Measurements from ENCODE around the gene STPG1.
"Not testable (repeated sequence)": the region's sequence is repeated elsewhere in the genome, so short reads cannot be mapped to it uniquely, and the experiment has no call there.

Gene STPG1, protein sequence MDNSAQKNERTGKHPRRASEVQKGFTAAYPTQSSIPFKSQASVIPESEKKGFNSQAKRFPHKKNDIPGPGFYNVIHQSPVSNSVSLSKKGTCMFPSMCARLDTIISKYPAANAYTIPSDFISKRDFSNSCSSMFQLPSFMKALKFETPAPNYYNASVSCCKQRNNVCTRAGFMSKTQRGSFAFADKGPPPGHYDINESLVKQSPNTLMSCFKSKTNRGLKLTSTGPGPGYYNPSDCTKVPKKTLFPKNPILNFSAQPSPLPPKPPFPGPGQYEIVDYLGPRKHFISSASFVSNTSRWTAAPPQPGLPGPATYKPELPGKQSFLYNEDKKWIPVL

DNA sequence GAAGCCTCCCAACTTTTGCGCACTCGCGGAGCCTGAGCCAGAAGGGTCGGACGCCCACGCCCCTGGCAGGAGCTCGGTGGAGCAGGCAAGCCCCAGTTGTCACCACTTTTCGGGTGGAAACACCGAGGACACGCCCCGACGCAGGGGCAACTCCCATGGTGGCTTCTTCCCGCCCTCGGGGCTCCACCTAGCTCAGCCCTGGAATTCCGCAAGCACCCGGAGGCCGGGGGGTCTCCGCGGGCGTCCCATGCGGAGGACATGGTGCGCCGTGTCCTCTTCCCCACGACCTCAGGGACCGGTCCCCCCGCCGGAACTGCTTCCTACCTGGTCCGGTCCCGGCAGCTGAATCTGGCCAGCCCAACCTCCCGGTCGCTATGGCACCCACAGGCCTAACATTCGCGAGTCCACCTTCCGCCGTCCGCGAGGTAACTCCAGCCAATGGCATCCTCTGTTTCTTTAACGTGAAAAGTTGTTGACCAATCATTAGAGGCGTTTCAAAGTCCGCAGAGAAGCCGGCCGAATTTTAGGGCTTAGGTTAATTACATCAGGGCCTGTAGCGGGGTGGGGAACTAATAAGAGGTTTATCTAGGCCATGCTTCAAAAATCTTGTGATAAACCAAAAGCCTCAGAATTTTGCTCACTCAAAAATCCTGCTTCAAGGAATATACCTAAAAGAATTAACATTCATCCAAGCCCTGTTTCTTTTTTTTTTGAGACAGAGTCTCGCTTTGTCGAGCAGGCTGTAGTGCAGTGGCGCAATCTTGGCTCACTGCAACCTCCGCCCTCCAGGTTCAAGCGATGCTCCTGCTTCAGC lies at the start of gene STPG1:
STPG1 (minus strand) TSS at position 433 of the 814 bp plus-strand sequence. CDS start 12,394 bp downstream, outside the sequence.
- peak; percentile 91 for DNase-seq (ENCODE audit: low spot score)

DNA sequence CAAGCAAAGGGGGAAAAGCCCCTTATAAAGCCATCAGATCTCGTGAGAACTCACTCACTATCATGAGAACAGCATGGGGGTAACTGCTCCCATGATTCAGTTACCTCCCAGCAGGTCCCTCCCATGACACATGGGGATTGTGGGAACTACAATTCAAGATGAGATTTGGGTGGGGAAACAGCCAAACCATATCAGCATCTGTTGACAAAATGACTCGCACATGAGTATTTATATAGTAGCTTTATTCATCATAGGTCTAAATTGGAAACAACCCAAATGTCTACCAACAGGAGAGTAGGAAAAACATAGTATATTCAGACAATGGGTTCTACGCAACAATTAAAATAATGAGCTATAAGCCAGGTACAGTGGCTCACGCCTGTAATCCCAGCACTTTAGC lies 48.5 kb upstream of the STPG1 start:
- DNase-seq (ENCODE audit: low spot score), result not testable (repeated sequence)

DNA sequence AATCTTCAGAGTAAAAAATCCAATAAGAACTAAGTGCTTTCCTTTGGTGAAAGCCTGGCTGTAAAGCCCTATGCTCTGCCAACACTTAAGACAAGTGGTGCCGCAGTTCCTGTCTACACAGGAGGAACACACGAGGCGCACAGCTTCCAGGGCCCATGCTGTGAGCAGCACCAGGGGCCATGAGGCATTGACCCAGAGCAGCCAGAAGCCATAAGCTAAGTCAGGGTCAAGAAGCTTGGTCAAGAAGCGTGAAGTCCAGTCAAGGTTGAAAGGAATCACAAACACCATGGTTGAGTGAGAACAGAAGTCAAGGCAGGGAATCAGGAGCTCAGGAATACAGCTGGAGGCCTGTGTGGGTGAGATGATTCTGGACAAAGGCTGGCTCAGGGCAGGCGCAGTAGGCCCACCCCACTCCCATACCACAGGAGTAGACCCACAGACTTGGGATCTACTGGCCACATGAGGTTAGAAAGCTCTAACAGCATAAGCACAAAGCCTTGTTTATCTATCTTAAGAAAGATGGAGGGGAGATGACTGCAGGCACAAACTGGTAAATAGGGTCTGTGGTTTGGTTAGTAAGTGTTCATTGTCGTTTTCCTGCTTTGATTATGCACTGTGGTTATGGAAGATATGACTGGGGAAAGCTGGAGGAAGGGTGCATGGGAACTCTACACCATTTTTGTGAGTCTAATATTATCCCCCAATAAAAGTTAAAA lies 46.1 kb upstream of the STPG1 start:
- DNase-seq (ENCODE audit: low spot score), result no peak

DNA sequence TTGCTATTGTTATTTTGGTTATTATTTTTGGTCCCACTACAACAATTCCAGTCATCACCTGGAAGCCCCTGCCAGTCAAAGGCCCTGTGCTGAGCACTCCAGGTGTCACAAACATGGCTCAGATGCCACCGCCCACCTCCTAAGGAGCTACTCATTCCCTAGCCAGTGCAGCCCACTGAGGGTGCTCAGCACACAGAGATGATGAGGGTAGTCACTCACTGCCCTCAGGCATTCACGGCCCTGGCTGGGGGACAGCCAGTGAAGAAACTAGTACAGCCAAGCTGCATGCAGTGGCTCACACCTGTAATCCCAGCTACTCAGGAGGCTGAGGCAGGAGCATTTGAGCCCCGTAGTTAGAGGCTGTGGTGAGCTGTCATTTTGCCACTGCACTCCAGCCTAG lies 44.3 kb upstream of the STPG1 start:
- no peak for DNase-seq (ENCODE audit: low spot score)

DNA sequence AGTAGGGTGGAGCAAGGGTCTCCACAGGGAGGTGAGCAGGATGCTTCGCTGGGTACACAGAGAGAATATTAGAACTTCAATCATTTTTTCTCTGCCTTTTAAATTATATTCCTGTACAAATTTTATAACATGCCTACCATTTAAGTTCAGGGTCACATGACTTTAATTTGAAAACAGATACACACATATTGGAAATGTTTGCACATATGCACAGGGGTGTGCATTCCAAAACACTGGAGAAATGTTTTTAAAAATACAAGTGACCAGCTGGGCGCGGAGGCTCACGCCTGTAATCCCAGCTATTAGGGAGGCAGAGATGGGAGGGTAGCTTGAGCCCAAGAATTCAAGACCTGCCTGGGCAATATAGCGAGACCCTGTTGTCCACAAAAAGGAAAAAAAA lies 41.7 kb upstream of the STPG1 start:
- DNase-seq (ENCODE audit: low spot score), result no peak

DNA sequence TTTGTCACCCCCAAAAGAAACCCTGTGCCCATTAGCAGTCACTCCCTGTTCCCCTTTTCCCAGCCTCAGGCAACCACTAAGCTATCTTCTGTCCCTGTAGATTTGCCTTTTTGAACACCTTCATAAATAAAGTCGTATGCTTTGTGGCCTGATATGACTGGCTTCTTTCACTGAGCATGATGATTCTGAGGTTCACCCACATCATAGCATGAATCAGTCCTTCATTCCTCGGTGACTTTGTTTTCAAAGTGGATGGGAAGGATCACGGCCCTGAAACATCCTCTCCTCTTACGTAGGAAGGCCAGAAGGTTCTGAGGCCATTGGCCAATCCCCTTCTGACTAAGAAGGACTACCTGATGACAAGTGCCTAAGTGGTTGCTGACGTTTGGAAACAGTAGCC lies 41.1 kb upstream of the STPG1 start:
- DNase-seq (ENCODE audit: low spot score), result no peak

DNA sequence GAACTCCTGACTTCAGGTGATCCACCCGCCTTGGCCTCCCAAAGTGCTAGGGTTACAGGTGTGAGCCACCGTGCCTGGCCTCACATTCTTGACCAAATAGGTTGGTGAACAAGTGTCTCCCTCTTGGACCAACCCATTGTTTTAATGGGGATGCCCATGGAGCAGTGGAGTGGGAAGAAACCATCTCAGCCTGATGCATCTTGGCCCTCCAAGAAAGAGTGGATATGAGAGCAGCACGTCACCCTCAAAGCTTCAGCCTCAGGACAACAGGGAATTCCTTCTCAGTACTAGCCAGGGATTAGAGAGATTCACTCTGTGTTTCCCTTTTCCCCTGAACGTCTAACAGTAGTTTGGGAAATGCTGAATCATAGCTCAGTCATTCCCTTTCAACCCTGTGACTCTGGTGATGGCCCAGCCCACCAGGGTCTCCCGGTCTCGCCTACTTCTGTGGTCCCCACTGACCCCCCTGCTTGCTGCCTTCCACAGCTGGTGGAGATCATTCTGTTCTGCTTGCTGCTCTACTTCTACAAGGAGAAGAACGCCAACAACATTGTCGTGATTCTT lies 39.4 kb upstream of the STPG1 start:
- no peak for DNase-seq (ENCODE audit: low spot score)

DNA sequence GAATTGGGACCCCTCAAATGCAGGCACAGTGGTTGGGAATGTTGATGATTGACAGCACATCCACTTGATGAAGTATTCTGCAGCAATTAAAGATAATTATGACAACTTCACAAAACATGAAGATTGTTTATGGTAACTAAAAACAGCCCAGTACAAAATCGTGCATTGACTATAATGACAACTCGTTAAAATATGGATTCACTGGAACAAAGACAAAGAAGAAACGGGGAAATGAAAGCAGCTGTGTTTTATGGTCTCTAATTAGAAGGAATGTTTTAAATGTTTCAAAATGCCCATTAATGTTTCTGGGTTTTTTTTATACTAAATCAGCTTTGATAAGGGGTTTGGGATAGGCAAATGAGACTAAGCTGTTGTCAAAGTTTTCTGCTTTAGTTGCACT lies 38.2 kb upstream of the STPG1 start:
- no peak for DNase-seq (ENCODE audit: low spot score)

DNA sequence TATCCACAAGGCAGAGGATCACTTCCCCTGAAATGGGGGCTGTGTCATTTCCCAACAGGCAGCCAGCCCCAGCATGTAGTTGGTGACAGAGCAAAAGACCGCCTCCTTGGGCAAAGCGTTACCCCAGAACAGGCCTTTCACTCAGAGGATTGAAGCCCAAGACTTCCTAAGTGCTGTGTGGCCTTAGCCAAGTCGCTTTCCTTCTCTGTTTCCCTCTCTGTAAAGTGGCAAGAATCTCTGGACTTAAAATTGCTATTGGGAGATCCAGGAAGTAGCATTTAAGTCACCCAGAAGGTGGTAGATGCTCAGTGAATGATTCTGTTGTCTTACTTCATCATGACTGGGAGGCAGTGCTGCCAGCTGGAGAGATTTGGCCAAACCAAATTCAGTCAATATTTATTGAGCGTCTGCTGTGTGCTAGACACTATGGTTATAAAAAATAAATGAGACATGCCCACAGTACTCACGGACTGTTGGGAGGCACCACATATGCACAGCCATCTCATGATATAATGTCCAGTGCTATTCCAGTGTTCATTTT lies 37.3 kb upstream of the STPG1 start:
- no peak for DNase-seq (ENCODE audit: low spot score)

DNA sequence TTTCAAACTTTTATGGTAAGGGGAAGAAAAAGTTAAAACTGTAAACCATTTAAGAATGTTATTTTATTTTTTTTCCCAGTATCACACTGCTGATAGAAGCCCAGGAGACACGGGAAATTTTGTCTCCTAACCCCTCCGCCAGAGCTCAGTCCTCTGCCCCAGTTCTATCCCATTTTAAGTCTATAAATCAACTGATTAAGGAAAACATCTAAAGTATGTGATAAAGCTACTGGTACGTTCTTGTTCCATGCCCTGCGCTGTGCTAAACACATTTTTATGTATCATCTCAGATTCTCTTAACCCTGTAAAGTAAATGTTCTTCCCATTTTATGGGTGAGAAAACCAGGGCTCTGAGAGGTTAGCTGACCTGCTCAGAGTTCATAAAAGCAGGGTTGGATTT lies 36.7 kb upstream of the STPG1 start:
- no peak for DNase-seq (ENCODE audit: low spot score)

DNA sequence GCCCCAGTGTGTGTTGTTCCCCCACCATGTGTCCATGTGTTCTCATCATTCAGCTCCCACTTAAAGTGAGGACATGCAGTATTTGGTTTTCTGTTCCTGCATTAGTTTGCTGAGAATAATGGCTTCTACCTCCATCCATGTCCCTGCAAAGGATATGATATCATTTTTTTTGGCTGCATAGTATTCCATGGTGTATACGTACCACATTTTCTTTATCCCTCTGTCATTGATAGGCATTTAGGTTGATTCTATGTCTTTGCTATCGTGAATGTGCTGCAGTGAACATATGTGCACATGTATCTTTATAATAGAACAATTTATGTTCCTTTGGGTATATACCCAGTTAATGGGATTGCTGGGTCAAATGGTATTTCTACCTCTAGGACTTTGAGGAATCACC lies 32.9 kb upstream of the STPG1 start:
- DNase-seq (ENCODE audit: low spot score), result not testable (repeated sequence)

DNA sequence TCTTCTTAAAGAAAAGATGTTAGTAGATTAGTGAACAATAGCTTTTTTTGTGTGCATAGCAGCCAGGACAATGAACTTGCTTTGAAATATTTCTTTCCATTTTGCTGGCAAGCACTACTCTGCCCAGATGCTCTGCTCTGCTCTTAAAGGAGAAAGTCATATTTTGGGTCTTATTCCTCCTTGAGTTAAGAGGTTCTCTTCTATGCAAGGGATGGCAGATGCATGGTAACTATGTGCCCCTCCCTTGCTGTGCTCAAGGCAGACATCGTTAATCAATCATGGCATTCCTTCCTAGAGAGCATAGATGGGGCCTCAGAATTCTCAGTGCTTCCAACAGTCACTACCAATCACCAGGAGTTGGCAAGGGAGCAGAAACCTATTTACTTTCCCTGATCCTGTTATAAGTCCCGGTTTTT lies 29.7 kb upstream of the STPG1 start:
- no peak for DNase-seq (ENCODE audit: low spot score)

DNA sequence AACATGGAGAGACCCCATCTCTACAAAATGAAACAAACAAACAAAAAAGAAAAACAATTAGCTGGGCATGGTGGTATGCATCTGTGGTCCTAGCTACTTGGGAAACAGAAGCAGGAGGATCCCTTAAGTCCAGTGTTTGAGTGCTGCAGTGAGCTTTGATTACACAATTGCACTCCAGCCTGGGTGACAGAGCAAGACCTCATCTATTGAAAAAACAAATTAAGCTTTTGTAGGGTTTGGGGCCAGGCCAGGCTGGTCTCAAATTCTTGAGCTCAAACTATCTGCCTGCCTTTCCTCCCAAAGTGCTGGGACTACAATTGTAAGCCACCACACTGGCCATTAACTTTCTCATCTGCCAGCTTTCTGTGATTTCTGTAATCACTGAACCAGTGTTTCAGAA lies 29.2 kb upstream of the STPG1 start:
- DNase-seq (ENCODE audit: low spot score), result no peak

DNA sequence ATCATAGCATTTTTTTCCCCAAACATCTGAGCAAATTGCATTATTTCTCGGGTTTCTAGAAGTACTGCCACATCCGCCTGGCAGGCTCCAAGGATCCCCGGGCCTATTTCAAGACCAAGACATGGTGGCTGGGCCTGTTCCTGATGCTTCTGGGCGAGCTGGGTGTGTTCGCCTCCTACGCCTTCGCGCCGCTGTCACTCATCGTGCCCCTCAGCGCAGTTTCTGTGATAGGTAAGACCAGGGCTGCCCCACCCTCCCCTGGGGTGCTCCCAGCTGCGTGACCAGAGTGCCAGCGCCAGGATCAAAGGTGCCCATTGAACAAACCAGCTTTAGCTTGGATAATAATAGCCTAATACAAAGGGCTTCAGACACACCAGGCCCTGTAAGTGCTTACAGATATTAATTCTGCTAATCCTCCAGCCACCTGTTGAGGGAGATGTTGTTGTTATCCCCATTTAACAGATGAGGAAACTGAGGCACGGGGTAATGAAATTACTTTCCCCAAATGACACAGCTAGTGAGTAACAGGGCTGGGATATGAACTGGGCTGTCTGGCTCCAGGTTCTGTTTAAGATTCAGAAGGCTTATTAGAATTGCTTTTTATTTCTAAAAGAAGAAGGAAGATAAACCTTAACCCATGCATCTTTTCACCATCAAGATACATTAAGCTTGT lies 28.6 kb upstream of the STPG1 start:
- DNase-seq (ENCODE audit: low spot score), result no peak

DNA sequence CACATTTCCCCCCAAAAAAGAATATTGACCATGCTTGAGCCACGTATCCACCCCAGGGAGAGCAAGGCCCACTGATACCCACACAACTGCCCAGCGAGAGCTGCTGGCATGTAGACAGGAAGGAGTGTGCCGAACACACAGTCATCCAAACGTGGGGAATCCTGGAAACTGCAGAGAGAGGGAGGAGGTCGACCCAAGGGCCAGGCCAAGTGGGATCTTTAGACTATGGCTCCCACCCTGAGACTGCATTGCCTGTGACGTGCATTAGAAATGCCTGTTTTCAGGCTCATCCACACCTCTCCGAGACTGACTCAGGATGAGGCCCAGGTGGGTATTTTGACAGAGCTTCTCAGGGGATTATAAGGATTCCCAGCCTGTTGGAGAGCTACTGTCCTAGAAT lies 27.9 kb upstream of the STPG1 start:
- no peak for DNase-seq (ENCODE audit: low spot score)

DNA sequence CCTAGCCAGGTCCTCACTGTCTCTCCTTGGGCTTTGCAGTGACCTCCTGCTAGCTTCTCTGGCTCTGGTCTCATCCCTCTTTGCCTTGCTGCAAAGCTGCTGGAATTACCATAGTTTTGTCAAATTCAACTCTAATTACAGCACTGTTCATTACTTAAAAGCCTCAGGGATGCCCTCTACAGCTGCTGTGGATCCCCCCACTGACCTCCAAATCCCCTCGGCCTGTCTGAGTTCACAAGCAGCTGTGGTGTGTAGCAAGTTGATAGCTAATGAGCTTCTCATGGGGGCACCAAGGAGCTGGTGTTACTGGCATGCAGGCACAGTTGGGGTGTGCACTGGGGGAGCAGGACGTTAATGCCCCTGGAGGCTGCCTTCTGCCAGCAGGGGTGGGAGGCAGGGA lies 26.9 kb upstream of the STPG1 start:
- no peak for DNase-seq (ENCODE audit: low spot score)

DNA sequence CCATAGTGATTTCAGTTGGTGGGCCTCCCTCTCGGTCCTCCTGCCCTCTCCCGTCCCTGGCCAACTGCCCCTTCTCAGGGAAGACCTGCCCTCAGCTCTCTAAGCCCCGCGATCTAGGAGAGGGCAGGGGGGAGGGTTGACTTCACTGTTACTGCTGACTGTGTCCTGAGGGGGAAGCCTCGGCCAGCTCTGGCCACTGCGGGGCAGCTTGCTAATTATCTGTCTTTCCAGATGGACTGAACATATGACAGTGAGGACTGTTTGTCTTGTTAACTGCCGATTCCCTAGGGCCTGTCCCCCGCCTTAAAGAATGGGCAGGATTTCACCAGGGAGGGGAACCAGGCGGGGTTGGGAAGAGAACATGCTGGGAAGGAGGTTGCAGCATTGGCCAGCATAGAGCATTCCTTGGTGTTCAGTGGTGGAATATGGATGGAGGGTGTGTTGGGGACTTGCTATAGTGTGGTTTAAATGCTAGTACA lies 24.9 kb upstream of the STPG1 start:
- DNase-seq (ENCODE audit: low spot score), result no peak

DNA sequence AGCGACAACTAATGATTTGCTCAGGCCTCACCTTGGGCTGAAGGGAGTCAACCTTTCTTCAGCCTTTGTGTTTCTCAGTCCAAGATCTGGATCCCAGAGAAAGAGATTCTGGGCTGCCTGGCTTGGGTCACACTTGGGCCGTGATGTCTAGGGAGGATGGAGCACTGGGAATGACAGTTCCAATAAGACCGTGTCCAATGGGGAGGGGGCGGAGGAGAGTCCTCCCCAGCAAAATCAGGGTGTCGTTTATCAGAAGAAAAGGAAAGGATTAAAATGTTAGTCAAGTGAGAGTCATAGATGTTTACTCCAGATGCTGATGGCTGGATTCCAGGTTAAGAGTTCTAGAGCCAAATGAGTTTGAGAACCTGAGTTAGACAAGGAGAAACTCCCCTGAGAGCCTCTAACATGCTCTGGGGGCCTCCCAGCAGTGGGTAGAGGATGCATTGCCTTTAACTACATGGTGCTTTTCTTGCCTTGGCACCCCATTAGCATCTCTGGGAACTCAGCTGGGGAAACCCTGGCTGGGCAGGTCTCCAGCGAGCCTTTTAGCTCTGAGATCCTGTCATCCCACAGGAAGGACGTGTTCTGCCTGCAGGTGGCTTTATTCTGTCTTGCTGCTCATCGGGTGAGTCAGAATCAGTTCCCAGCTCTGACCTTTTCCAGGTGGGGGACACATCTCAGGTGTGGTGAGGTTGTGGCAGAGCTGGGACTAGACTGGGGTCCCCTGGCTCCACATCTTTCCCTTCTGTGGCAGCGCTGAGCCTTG lies 24.2 kb upstream of the STPG1 start:
- DNase-seq (ENCODE audit: low spot score), result no peak

DNA sequence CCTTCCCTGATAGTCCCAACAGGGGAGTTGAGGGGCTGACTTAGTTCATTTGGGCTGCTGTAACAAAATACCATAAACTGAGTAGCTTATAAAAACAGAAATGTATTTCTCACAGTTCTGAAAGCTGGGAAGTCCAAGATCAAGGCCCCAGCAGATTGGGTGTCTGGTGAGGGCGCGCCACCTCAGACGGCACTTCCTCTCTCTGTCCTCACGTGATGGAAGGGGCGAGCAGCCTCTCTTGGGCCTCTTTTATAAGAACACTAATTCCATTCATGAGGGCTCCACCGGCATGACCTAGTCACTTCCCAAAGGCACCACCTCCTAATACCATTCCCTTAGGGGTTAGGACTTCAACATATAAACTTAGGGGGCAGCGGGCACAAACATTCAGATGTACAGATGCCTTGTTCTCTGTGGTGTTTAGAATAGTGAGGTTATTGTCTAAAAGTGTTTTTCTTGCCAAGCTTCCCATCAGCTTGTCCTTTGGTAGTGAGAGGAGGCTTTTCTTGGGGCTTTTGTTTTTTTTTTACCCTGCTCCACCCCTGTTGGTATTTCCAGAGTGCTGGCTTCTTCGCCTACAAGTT lies 22.3 kb upstream of the STPG1 start:
- no peak for DNase-seq (ENCODE audit: low spot score)

DNA sequence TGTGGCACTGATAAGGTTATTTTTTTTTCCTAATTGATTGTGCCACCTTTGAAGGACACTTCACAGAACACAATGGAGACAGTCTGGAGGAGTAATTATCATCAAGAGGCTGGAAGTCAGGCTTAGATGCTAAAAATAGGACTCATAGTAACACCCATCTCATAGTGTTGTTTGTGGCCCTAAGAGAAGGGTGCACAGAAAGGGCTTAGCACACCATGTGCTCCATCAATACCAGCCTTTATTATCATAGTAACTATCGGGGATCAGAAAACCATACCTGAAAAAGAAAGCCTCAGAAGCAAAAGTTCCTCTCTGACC lies 13.9 kb upstream of the STPG1 start:
- no peak for DNase-seq (ENCODE audit: low spot score)
